HCT116 (cell line): Measurements from ENCODE around the gene IGSF23.

ENCODE experiments used
- CTCF ChIP-seq, 3 experiments: fragments of 200-600 bp in 1 of 3; sonication (generic) in 1 of 3; IDR thresholded peaks in 2 of 3; conservative IDR thresholded peaks in 1 of 3; 2 replicates each; pipeline ENCODE4 v1.5.1; 2012 to 2017; ENCODE audit warnings: low read depth in 2 of 3, low read length in 2 of 3, antibody characterized with exemption in 1 of 3, borderline replicate concordance in 1 of 3, control low read depth in 1 of 3, mild to moderate bottlenecking in 1 of 3, mixed read lengths in 1 of 3, mixed run types in 1 of 3, moderate library complexity in 1 of 3; ENCODE audit not compliant: insufficient read depth in 1 of 3
- EGR1 ChIP-seq: IDR thresholded peaks from 2 replicates; pipeline ENCODE4 v1.6.1; 2012; ENCODE audit warnings: low read depth
- POLR2AphosphoS5 ChIP-seq: IDR thresholded peaks from 2 replicates; pipeline ENCODE4 v1.6.1; 2011; ENCODE audit warnings: mild to moderate bottlenecking, low read depth, low read length, moderate library complexity

- TF ChIP-seq CTCF (IDR thresholded peaks at IDR 0.05 in 2 of 3, conservative IDR thresholded peaks at IDR 0.05 in 1 of 3; ENCODE audit: borderline replicate concordance in 1 of 3, insufficient read depth in 1 of 3, low read depth in 2 of 3, low read length in 2 of 3) = no peak
- no peak for TF ChIP-seq EGR1
- no peak for TF ChIP-seq POLR2AphosphoS5
Observed at GRCh38 chr19:44627631-44628030, 14.3 kb downstream of the IGSF23 start.
